NCI-H2196 treated with DMSO at 0.1 percent for 48 hours (cell line): ENCODE results near the gene C3orf22.

Experiments
- DNase-seq: peaks from one replicate; lab custom pipeline; 2025; ENCODE audit not compliant: unreplicated experiment; lab: John Stamatoyannopoulos, UW

The C3orf22 gene

DNA sequence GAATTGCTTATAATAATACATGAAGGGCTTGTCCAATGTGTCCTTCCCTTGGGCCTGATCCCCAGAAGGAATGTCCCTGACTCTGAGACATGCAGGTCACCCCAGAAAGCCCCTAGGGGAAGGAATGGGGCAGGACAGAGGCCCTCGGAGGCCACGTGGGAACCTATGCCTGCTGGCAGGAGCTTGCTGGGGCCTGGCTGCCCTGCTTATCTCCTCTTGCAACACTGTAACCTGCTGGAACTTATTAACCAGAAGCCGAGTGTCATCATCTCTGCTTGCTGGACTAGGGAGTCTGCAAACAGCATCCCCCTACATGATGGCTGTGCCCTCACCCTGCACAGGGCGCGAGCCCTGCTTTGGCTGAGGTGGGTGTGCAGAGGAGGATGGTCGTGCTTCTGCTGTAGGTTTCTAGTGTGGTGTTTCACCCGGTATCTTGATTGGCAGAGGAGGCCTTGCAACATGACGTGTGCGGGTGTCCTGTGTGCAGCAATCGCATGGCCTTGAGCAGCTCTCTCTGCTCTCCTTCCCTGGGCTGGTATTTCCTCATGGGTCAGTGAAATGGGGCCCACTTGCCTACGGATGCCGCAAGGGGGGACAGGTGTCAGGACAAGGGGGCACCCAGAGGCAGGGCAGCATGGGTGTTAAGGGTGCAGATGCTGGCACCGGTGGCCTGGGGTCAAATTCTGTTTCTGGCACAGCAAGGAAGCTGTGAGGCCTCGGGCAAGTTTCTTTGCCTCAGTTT, 29.8 kb downstream of the C3orf22 start:
- no peak for DNase-seq

- no peak for DNase-seq
Observed at GRCh38 chr3:126528419-126528799, 30.3 kb downstream of the C3orf22 start.

- DNase-seq, result no peak
Observed at GRCh38 chr3:126527455-126528211, 31.1 kb downstream of the C3orf22 start.

GRCh38 chr3:126527006-126527405, 31.7 kb downstream of the C3orf22 start:
- no peak for DNase-seq

- no peak for DNase-seq
Observed at GRCh38 chr3:126526668-126527005, 32.1 kb downstream of the C3orf22 start.

DNA sequence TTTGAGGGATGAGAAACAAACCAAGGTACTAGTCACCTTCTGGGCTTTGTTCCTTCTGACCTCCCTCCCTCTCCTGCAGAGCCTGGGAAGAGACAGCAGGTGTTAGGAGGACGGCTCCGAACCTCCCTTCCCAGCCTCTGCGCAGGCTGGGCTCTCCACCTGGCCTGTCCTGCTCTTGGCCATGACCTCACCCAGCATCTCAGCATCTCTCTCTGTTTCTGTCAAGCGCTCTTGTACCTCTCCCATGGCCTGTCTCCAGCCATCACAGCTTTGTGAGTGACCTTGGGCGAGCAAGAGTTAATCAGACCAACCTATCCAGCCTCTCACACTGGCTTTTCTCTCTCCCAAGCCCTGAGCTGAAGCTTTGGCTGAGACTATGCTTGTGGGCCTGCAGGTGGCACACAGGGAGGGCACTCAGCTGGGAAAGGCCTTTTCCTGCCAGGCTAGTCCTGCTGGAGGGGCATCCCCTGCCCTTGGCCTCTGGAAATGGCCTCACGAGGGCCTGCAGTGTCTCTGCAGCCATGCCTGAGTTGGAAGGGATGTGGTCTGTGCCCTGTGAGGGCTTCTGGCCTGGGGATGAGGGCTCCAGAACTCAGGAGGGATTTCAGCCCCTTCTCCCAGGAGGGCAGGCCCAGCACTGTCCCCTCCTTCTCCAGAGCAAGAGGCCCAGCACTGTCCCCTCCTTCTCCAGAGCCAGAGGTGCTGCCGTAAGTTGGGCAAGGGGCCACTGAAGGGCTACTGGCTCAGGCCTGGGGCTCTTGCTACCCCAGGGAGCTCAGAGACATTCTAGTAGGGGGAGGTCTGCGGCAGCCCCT, 32.7 kb downstream of the C3orf22 start:
- DNase-seq, result no peak

DNA sequence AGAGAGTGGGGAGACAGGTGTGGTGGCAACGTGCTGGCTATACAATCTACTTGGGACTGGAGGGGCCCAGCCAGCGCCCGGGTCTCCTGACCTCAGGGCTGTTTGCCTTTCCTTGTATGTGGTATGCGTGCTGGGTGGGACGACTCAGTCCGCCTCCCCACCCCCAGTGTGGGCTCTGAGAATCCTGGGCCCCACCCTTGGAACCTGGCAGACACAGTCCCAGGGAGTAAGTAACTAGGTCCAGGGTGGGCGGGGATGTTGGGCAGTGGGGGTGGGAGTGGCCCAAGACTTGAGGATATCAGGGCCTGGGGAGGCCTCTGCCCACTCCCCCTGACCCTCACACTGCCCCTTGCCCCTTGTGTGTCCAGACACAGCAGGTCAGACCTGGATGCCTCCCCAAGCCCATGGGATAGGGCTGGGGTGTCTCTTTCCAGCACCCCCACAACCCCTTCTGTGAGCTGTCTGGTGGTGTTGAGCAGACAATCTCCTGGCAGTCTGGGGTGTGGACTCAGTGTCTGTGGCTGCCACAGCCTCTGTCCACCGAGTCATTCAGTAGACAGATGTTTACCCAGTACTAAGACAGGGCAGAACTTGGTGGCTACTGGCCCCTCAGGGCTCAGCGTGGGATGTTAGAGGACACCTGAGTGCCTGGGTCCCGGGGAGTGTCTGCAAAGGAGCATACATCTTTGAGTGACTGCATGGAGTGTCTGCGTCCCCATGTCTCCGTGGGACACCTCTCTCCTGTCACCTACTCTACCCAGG, 33.5 kb downstream of the C3orf22 start:
- DNase-seq, result no peak

DNA sequence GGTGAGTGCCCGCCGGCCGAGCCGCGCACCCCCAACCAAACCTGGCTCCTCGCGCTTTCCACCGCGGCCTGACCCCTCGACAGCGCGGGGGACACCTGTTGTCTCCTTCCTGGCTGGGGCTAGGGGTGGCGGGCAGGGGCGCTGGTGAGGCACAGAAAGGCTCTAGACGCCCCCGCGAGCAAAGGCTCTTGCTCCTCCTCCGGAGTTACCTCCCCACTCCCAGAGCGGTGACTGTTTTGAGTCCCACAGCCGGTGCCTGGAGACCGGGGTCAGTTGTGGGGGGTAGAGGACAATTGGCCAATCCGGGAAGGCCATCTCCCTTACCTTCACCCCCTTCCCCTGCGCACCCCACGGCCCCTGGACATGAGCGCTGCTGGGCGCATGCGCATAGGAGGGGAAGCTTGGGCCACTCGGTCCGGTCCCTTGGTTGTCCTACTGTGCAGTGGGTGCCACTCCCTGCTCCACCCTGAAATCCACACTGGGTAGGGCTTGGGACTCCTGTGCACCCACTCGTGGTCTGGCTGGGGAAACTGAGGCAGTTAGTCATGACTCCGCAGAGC, 34.2 kb downstream of the C3orf22 start:
- no peak for DNase-seq

DNA sequence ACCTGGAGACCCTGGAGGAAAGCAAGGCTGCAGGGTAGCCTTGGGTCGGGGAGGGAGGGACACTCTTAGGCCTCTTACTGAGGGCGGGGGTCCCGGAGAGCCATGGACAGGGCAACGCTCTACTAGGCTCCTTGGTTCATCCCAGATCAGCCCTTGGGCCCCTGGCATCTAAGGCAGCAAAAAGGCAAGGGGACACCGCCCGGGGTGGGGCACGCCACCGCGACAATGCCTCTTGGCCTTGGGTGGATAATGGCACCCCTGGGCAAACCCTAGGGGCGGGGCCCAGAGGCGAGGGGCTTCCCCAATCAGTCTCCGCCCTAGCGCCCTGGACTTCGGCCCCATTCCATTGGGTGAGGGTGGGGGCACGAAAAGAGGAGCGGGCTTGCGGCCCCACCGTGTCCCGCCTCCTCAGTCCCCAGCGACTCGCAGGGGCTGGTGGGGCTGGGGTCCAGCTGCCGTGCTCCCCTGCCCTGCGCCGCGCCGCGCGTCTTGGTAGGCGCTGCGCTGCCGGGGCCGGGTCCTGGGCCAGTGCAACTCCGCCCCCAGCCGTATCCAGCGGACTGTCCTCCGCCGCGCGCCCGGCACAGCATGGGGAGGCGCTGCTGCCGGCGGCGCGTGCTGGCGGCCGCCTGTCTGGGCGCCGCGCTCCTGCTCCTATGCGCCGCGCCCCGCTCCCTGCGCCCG, 34.8 kb downstream of the C3orf22 start, which contains the start of gene CHST13:
TSS of gene CHST13 (plus strand) at position 411 of the 684 bp plus-strand sequence. CDS start at position 589, 178 bp downstream.
- DNase-seq, result peak; percentile 50

DNA sequence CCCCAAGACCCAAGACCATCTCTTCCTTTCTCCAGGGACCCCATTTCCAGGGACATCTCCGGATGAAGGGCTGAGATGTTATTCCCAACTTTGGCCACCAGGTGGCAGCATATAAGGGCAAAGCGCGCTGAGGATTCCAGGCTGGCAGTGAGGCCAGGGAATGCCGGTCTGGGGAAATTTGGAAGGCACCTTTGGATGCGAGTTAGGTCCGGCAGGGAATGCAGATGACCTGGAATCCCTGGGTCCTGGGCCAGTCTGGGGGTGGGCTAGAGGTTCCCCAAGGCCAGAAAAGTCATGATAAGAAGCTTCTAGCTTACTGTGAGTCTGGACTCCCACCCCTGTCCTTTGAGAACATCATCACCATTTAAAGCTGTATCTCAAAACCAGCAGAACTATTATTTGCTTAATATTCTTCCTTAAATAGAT, 36.4 kb downstream of the C3orf22 start:
- DNase-seq, result peak; percentile 38

GRCh38 chr3:126521122-126521891, 37.4 kb downstream of the C3orf22 start:
- no peak for DNase-seq

DNA sequence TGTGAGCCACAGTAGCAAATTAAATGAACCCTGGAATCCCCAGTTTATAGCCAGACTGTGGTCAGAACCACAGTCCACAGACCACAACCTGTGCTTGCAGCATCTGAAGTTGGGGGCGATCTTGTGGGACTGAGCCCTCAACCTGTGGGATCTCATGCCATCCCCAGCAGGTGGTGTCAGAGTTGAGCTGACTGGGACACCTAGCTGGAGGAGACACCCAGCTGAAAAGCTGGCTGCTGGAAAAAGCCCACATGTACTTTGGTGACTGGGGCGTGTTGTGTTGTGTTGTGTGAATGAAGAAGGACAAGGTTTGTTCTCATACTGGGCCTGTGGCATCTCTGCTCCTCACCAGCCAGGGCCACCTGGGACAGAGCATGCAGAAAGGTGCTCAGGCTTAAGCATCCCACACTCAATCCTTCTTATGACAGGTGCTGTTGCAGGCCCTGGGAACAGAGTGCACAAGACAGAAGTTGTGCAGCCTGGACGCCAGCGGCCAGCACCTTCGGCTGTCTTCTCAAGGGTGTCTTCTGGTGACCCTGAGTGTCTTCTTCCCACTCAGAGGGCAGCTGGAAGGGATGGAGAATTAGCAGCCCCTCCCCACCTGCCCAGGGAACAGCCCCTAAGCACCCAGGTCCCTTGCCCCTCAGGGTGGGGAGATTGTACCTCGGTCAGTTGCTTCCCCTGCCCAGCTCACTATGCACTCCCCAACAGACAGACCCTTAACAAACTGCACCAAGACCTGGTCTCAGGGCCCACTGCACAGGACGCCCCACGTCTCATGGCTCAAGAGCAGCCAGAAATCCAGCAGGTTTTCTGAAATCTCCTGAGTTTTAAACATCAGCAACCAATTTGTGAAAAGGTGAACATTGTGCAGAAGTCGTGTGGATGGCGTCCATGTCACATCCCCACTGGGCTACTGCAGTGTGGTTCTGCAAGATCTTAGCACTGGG, 39.0 kb downstream of the C3orf22 start:
- DNase-seq, result no peak

DNA sequence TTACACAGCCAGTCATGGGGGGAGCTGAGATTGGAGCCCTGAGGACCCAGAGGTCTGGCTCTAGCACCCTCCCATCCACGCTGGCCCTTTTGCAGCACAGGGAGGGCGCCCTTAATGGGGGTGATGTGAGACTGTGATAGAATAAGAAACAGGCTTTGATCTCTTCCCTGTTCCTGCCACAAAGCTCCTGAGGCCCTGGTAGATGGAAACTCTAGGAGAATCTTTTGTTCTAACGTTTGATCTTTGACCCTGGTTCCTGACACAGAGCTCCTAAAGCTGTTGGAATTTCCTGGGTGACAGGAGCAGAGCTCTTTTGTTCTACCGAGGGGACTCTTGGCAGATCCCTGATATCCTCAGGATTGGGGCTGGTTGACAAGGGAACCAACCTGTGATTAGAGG, 40.0 kb downstream of the C3orf22 start:
- no peak for DNase-seq

DNA sequence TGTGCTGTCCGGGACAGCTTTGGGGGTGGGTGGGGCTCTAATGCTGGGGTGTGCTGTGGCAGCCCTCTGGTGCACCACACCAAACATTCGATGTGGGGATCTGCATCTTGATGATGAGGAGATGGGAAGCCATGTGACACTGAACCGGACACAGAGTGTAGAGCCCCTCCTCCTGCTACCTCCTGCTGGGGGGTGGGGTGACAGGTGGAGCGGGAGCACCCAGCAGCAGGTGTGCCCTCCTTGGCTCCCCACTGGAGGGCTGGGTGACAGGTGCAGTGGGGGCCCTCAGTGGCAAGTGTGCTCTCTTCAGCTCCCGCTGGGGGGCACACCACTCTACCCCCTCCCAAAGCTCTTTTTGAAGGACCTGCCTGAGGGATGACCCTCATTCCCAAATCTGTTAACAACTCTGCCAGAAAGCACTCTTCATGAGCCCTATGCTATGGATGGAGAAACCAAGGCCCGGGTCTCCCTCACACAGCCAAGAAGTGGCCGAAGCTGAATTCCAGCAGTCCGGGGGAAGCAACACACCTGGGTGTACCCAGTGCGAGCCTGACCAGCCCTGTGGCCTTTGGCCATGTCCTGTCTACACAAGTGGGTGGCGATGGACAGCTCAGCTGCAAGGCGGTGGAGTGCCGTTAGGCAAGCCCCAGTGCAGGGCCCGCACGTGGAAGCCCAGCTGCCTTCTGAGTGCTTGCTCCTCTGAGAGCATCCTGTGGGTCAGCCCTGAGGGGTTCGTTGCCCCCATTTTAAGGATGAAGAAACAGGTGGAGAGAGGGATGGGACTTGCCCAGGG, 40.5 kb downstream of the C3orf22 start:
- no peak for DNase-seq

- no peak for DNase-seq
Observed at GRCh38 chr3:126517291-126517951, 41.3 kb downstream of the C3orf22 start, which contains the start of gene UROC1. Gene UROC1 (minus strand): TSS chr3:126517773. CDS start chr3:126517719, 54 bp downstream.

DNA sequence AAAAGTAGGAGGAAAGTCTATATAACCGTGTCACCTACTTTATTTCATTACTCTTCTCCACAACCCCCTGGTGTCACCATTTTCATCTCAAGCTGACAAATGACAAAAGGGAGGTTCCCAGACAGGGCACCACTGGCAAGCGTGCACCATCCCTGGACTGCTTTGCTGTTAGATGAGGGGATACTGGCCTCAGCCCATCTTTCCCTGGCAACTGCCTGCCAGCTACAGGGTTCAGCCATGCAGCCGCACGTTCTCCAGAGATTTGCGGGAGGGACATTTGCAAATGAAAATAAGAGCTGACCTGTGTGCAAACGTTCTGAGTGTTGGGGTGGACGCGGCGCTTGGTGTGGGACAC, 41.8 kb downstream of the C3orf22 start:
- DNase-seq, result no peak
